Measurements from ENCODE around the gene ENG.

The ENG gene

GRCh38 chr9:127793093-127793708 lies 61.3 kb downstream of the ENG start:
- CTCF ChIA-PET = interaction anchor here (0.6 to 1.7 kb wide), 6 partner anchors 12 to 860 kb away, joined by 3 to 8 read pairs (median 4); partner anchors contain the start of gene TOR2A
- H3K36me3 ChIP-seq (ENCODE audit: control insufficient read depth in 2 of 2, insufficient read depth in 1 of 2, low read length in 2 of 2) = peaks cover 16 to 52% of the 10 kb centered on the region in 2 experiments
- H3K9me3 ChIP-seq (ENCODE audit: control insufficient read depth, insufficient read depth, low read depth, low read length) = no peaks in the 10 kb centered on the region
- POLR2A ChIA-PET = interaction anchor here (0.7 to 3.0 kb wide), 7 partner anchors 9 to 195 kb away, joined by 3 to 28 read pairs (median 4); partner anchors contain the start of genes FPGS and TOR2A
- H3K4me1 ChIP-seq (ENCODE audit: control insufficient read depth, insufficient read depth, low read length) = no peaks in the 10 kb centered on the region
- TF ChIP-seq ZNF274 (IDR thresholded peaks at IDR 0.05; ENCODE audit: low read length) = no peak
- no peak for TF ChIP-seq ZNF274 (tag by site-specific recombination; IDR thresholded peaks at IDR 0.05; ENCODE audit: borderline replicate concordance)
- no peak for TF ChIP-seq ZNF529 (tag by site-specific recombination; IDR thresholded peaks at IDR 0.05; ENCODE audit: insufficient replicate concordance)
- TF ChIP-seq ZNF600 (tag by site-specific recombination; IDR thresholded peaks at IDR 0.05) = no peak
- TF ChIP-seq ZNF423 (tag by site-specific recombination; IDR thresholded peaks at IDR 0.05) = no peak
- TF ChIP-seq SETDB1 (IDR thresholded peaks at IDR 0.05; ENCODE audit: insufficient read length, low read length) = no peak
- H3K27ac ChIP-seq (ENCODE audit: extremely low read depth, low read depth, low read length) = peak overlapping the region; percentile 24; the same call in 1 of the 2 replicates
- no peak overlapping the region for H3K4me3 ChIP-seq (ENCODE audit: low read depth, low read length)

- peaks cover 16 to 59% of the 10 kb centered on the region in 2 experiments for H3K36me3 ChIP-seq (ENCODE audit: control insufficient read depth in 2 of 2, insufficient read depth in 1 of 2, low read length in 2 of 2)
- CTCF ChIA-PET = interaction anchor here (0.6 to 1.7 kb wide), 7 partner anchors 8 to 325 kb away, joined by 3 to 8 read pairs (median 4); partner anchors contain the start of gene TOR2A
These were observed 61.9 kb downstream of the ENG start for GRCh38 chr9:127792417-127793031.

More at GRCh38 chr9:127792417-127793031, 61.9 kb downstream of the ENG start:
- H3K4me3 ChIP-seq (ENCODE audit: low read depth, low read length) = no peak overlapping the region
- TF ChIP-seq ZNF830 (tag by site-specific recombination; IDR thresholded peaks at IDR 0.05; ENCODE audit: low read depth) (no peak), ZBTB20 (tag by site-specific recombination; IDR thresholded peaks at IDR 0.05) (no peak), ZNF518A (tag by site-specific recombination; conservative IDR thresholded peaks at IDR 0.05; ENCODE audit: low read depth) (no peak), ZNF530 (tag by site-specific recombination; IDR thresholded peaks at IDR 0.05; ENCODE audit: low read depth) (no peak), ZNF132 (tag by site-specific recombination; IDR thresholded peaks at IDR 0.05; ENCODE audit: borderline replicate concordance) (no peak), ZNF510 (tag by site-specific recombination; IDR thresholded peaks at IDR 0.05; ENCODE audit: insufficient replicate concordance) (no peak), BCL6B (tag by site-specific recombination; IDR thresholded peaks at IDR 0.05) (no peak), SP3 (tag by site-specific recombination; IDR thresholded peaks at IDR 0.05) (no peak), ZBTB48 (tag by site-specific recombination; IDR thresholded peaks at IDR 0.05) (no peak), SP2 (tag by site-specific recombination; IDR thresholded peaks at IDR 0.05) (no peak), ZNF585B (tag by site-specific recombination; IDR thresholded peaks at IDR 0.05) (no peak), IKZF3 (tag by site-specific recombination; IDR thresholded peaks at IDR 0.05) (no peak)
- H3K9me3 ChIP-seq (ENCODE audit: control insufficient read depth, insufficient read depth, low read depth, low read length) = no peaks in the 10 kb centered on the region
- POLR2A ChIA-PET = interaction anchor here (0.6 to 3.0 kb wide), 9 partner anchors 10 to 395 kb away, joined by 3 to 28 read pairs (median 4); partner anchors contain the start of genes FPGS and TOR2A
- H3K4me1 ChIP-seq (ENCODE audit: control insufficient read depth, insufficient read depth, low read length) = no peaks in the 10 kb centered on the region
- no peak overlapping the region for H3K27ac ChIP-seq (ENCODE audit: extremely low read depth, low read depth, low read length)

Data from HEK293 (cell line).